Endothelial cell (in vitro differentiated cells): Measurements from ENCODE around the gene SSC4D. TPM values are rescaled to one million over a fixed set of nuclear protein-coding genes. Genes with fewer than 3 reads are reported as not detected.
"Not testable (repeated sequence)": the region's sequence is repeated elsewhere in the genome, so short reads cannot be mapped to it uniquely, and the experiment has no call there.

Source experiments
- DNase-seq: peaks from one replicate; pipeline ENCODE4 v3.0.0; 2021; ENCODE audit warnings: low spot score
- H3K27ac Mint-ChIP-seq: one replicate; pipeline ENCODE4 v1.8.0; 2021; ENCODE audit warnings: mixed read lengths, inconsistent platforms; ENCODE audit not compliant: unreplicated experiment
- H3K27me3 Mint-ChIP-seq: one replicate; pipeline ENCODE4 v1.8.0; 2021; ENCODE audit warnings: mild to moderate bottlenecking, moderate library complexity, mixed read lengths, inconsistent platforms; ENCODE audit not compliant: unreplicated experiment
- H3K36me3 Mint-ChIP-seq: one replicate; pipeline ENCODE4 v1.8.0; 2021; ENCODE audit warnings: mild to moderate bottlenecking, low read depth, mixed read lengths, inconsistent platforms; ENCODE audit not compliant: unreplicated experiment
- H3K4me1 Mint-ChIP-seq: one replicate; pipeline ENCODE4 v1.8.0; 2021; ENCODE audit warnings: mild to moderate bottlenecking, mixed read lengths, inconsistent platforms; ENCODE audit not compliant: unreplicated experiment
- H3K4me3 Mint-ChIP-seq: one replicate; pipeline ENCODE4 v1.8.0; 2021; ENCODE audit warnings: mild to moderate bottlenecking, mixed read lengths, inconsistent platforms; ENCODE audit not compliant: unreplicated experiment
- H3K9me3 Mint-ChIP-seq: one replicate; pipeline ENCODE4 v1.8.0; 2021; ENCODE audit warnings: mixed read lengths, inconsistent platforms; ENCODE audit not compliant: unreplicated experiment
- CTCF ChIP-seq: fragments of 200-600 bp; sonication (generic); IDR thresholded peaks from one replicate; pipeline ENCODE4 v1.5.0; 2021; ENCODE audit warnings: antibody characterized with exemption; ENCODE audit not compliant: unreplicated experiment
- total RNA-seq: library from RNA; stranded (reverse); fragmentation: NEBNext Ultra II Directional; extraction: Animal tissue kit (Norgen Biotek cat#: 25700); gene quantifications from one replicate; pipeline ENCODE4 v1.2.1, GENCODE V29; 2021; ENCODE audit not compliant: unreplicated experiment

SSC4D gene
- total RNA-seq, 1 donor from 2014 or later = 15.6 TPM

GRCh38 chr7:76364198-76364584 lies 45.3 kb downstream of the SSC4D start:
- DNase-seq = no peak
- Mint-ChIP-seq H3K27me3 (peaks cover 5% of the 10 kb centered on the region), H3K4me3 (no peak overlapping the region), H3K36me3 (peaks cover 8% of the 10 kb centered on the region), H3K9me3 (no peaks in the 10 kb centered on the region), H3K27ac (peak overlapping the region; percentile 86), H3K4me1 (peaks cover 27% of the 10 kb centered on the region)
- no peak for TF ChIP-seq CTCF

- H3K36me3 Mint-ChIP-seq, H3K27me3 Mint-ChIP-seq, H3K9me3 Mint-ChIP-seq, H3K4me3 Mint-ChIP-seq, DNase-seq: not testable (repeated sequence)
- Mint-ChIP-seq H3K4me1 (peaks cover 27% of the 10 kb centered on the region), H3K27ac (peak overlapping the region; percentile 86)
Measured at GRCh38 chr7:76363754-76364153, 45.7 kb downstream of the SSC4D start.

GRCh38 chr7:76359978-76360638 lies 49.4 kb downstream of the SSC4D start:
- no peaks in the 10 kb centered on the region for H3K9me3 Mint-ChIP-seq
- H3K27me3 Mint-ChIP-seq = peaks cover 14% of the 10 kb centered on the region
- H3K4me1 Mint-ChIP-seq = peaks cover 40% of the 10 kb centered on the region
- no peak for TF ChIP-seq CTCF
- H3K36me3 Mint-ChIP-seq = peaks cover 28% of the 10 kb centered on the region
- peak overlapping the region; percentile 99 for H3K27ac Mint-ChIP-seq
- DNase-seq = no peak
- peak overlapping the region; percentile 92 for H3K4me3 Mint-ChIP-seq

- Mint-ChIP-seq H3K27ac (peak overlapping the region; percentile 99), H3K27me3 (peaks cover 14% of the 10 kb centered on the region), H3K9me3 (no peaks in the 10 kb centered on the region), H3K4me3 (peak overlapping the region; percentile 92), H3K4me1 (peaks cover 36% of the 10 kb centered on the region), H3K36me3 (peaks cover 29% of the 10 kb centered on the region)
- DNase-seq = peak; percentile 97
- peak; percentile 50 for TF ChIP-seq CTCF
Measured at GRCh38 chr7:76359111-76359977, 50.2 kb downstream of the SSC4D start.

GRCh38 chr7:76358481-76359110 lies 50.9 kb downstream of the SSC4D start, which contains the start of gene YWHAG:
YWHAG (minus strand) TSS chr7:76358991; CDS start chr7:76358808, 183 bp downstream.
- peaks cover 29% of the 10 kb centered on the region for H3K36me3 Mint-ChIP-seq
- no peak for TF ChIP-seq CTCF
- peaks cover 14% of the 10 kb centered on the region for H3K27me3 Mint-ChIP-seq

More at GRCh38 chr7:76358481-76359110, 50.9 kb downstream of the SSC4D start, which contains the start of gene YWHAG:
- DNase-seq = peak; percentile 86
- H3K27ac Mint-ChIP-seq = peak within 1 kb of the TSS; percentile 99
- H3K9me3 Mint-ChIP-seq = no peaks in the 10 kb centered on the region
- peaks cover 29% of the 10 kb centered on the region for H3K4me1 Mint-ChIP-seq
- peak within 1 kb of the TSS; percentile 99 for H3K4me3 Mint-ChIP-seq
